Esophagus squamous epithelium (tissue), 5 donors: ENCODE data around the gene NKX2-3. TPM values are rescaled to one million over a fixed set of nuclear protein-coding genes. Genes with fewer than 3 reads are reported as not detected.

Experiments used
- DNase-seq: peaks from one replicate; lab custom pipeline; 2025; lab: John Stamatoyannopoulos, UW
- H3K27ac ChIP-seq, 4 donors: fragments of 200-600 bp; sonication (generic); one replicate each; pipeline ENCODE4 v1.5.1; 2016 to 2019; ENCODE audit warnings: mild to moderate bottlenecking in 1 of 4
- H3K27me3 ChIP-seq, 4 donors: fragments of 200-600 bp; sonication (generic); 1 replicate in 3 of 4; 2 replicates in 1 of 4; pipeline versions ENCODE4 v1.5.1 to v1.6.0; 2017 to 2021; ENCODE audit warnings: antibody characterized with exemption in 1 of 4
- H3K36me3 ChIP-seq, 3 donors: fragments of 200-600 bp; sonication (generic); one replicate each; pipeline ENCODE4 v1.5.1; 2016 to 2019
- H3K4me1 ChIP-seq, 3 donors: fragments of 200-600 bp; sonication (generic); one replicate each; pipeline ENCODE4 v1.5.1; 2017 to 2019
- H3K4me3 ChIP-seq, 4 donors: fragments of 200-600 bp; sonication (generic); 1 replicate in 3 of 4; 2 replicates in 1 of 4; pipeline ENCODE4 v1.5.1; 2016 to 2019; ENCODE audit warnings: mild to moderate bottlenecking in 2 of 4, moderate library complexity in 1 of 4
- H3K9me3 ChIP-seq, 3 donors: fragments of 200-600 bp; sonication (generic); one replicate each; pipeline ENCODE4 v1.5.1; 2016 to 2019
- POLR2A ChIP-seq, 4 donors: fragments of 450-650 bp; IDR thresholded peaks; one replicate each; pipeline ENCODE4 v1.6.1; 2017; ENCODE audit warnings: antibody characterized with exemption in 4 of 4, mild to moderate bottlenecking in 4 of 4, moderate library complexity in 3 of 4
- WGBS, 2 donors: methylation state at CpG; one replicate each; pipeline ENCODE4 v1.1.5; 2018; 5-methylcytosine and 5-hydroxymethylcytosine counted together
- intact Hi-C: fragments of 100-400 bp; cut with DNase I; formaldehyde crosslinking; loops from one replicate; pipeline ENCODE4 v1.15.0; 2022
- total RNA-seq, 4 donors: library from RNA; depleted of rRNA; stranded (reverse); fragments of >200 nt; gene quantifications; one replicate each; pipeline ENCODE4 v1.1.0, GENCODE V29; 2016
- TF ChIP-seq, protein P1 (sequence below), 6 experiments: fragments of 450-650 bp in 4 of 6; fragments of 200-600 bp in 2 of 6; sonication (generic) in 2 of 6; IDR thresholded peaks; one replicate each; pipeline ENCODE4 v1.5.1; 2016 to 2019; ENCODE audit warnings: antibody characterized with exemption in 6 of 6, mild to moderate bottlenecking in 4 of 6, moderate library complexity in 4 of 6
- donor health status: DM: yes; HTN: yes; CAD: no.

The NKX2-3 gene
- total RNA-seq, 4 donors from 2014 or later = 0.19 to 0.40 TPM; not detected in 2

GRCh38 chr10:99569253-99569939 is 36.7 kb downstream of the NKX2-3 start:
- H3K9me3 ChIP-seq = no peaks in the 10 kb centered on the region
- intact Hi-C loops = no loop called here
- no peak overlapping the region for H3K4me3 ChIP-seq
- DNase-seq = no peak
- peaks cover 0 to 9% (median 0%) of the 10 kb centered on the region in 4 donors for H3K27me3 ChIP-seq
- no peaks in the 10 kb centered on the region for H3K36me3 ChIP-seq
- peaks cover 0 to 15% (median 0%) of the 10 kb centered on the region in 3 donors for H3K4me1 ChIP-seq
- 68 to 71% methylated on average over 10 to 11 of the region's 11 CpGs for WGBS, 2 donors
- H3K27ac ChIP-seq = no peak overlapping the region
- TF ChIP-seq, protein P1, sequence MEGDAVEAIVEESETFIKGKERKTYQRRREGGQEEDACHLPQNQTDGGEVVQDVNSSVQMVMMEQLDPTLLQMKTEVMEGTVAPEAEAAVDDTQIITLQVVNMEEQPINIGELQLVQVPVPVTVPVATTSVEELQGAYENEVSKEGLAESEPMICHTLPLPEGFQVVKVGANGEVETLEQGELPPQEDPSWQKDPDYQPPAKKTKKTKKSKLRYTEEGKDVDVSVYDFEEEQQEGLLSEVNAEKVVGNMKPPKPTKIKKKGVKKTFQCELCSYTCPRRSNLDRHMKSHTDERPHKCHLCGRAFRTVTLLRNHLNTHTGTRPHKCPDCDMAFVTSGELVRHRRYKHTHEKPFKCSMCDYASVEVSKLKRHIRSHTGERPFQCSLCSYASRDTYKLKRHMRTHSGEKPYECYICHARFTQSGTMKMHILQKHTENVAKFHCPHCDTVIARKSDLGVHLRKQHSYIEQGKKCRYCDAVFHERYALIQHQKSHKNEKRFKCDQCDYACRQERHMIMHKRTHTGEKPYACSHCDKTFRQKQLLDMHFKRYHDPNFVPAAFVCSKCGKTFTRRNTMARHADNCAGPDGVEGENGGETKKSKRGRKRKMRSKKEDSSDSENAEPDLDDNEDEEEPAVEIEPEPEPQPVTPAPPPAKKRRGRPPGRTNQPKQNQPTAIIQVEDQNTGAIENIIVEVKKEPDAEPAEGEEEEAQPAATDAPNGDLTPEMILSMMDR (IDR thresholded peaks at IDR 0.05) = no peak
- TF ChIP-seq POLR2A (IDR thresholded peaks at IDR 0.05) = no peak

DNA sequence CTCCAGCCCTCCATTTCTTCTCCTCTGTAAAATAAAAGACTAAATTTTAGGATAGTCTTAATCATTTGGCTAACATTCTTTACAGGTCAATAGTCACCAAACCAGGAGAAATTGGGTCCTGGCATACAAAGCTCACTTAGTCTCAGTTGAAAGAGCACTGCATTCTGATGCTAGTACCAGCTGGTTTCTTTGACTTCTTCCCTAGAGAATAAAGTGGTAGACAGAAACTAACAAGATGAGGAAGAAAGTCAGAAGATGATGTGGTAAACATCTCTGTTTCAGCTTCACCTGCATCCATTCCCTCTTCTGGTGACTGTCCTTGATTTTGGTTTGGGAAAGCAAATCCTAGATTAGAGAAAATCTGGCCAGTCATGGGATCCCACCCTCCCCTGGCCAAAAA is 37.2 kb downstream of the NKX2-3 start:
- TF ChIP-seq, protein P1 (IDR thresholded peaks at IDR 0.05) = no peak
- TF ChIP-seq POLR2A (IDR thresholded peaks at IDR 0.05) = no peak
- intact Hi-C loops = no loop called here
- DNase-seq = no peak
- H3K27ac ChIP-seq = no peak overlapping the region
- H3K4me3 ChIP-seq = no peak overlapping the region
- H3K36me3 ChIP-seq = no peaks in the 10 kb centered on the region
- peaks cover 0 to 9% (median 0%) of the 10 kb centered on the region in 4 donors for H3K27me3 ChIP-seq
- H3K4me1 ChIP-seq = peaks cover 0 to 15% (median 0%) of the 10 kb centered on the region in 3 donors
- H3K9me3 ChIP-seq = no peaks in the 10 kb centered on the region

DNA sequence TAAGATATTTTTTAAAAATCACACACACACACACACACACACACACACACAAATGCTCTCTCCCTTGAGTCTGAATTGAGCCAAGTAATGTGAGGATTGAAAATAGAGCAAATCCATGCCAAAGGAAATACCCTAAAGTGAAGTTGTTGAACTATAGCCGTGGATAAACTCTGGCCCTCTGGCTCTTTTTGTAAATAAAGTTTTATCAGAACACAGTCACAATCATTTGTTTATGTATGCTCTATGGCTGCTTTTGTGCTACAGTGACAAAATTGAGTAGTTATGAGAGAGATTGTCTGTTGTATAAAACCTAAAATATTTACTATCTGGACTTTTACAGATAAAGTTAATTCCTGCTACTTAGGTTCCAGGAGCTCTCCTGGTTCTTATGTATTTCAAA is 39.1 kb downstream of the NKX2-3 start:
- no peak for DNase-seq
- H3K9me3 ChIP-seq = no peaks in the 10 kb centered on the region
- H3K4me1 ChIP-seq = peaks cover 0 to 15% (median 0%) of the 10 kb centered on the region in 3 donors
- intact Hi-C loops = no loop called here
- no peaks in the 10 kb centered on the region for H3K36me3 ChIP-seq
- no peak overlapping the region for H3K27ac ChIP-seq
- 68 to 77% methylated on average over 1 of the region's 1 CpG for WGBS, 2 donors
- H3K4me3 ChIP-seq = no peak overlapping the region
- peaks cover 0 to 7% (median 0%) of the 10 kb centered on the region in 4 donors for H3K27me3 ChIP-seq
- TF ChIP-seq, protein P1 (IDR thresholded peaks at IDR 0.05) = no peak
- no peak for TF ChIP-seq POLR2A (IDR thresholded peaks at IDR 0.05)

- no peaks in the 10 kb centered on the region for H3K27me3 ChIP-seq
- TF ChIP-seq, protein P1 (IDR thresholded peaks at IDR 0.05) = no peak
- no peak for TF ChIP-seq POLR2A (IDR thresholded peaks at IDR 0.05)
- intact Hi-C loops = no loop called here
- peaks cover 0 to 15% (median 0%) of the 10 kb centered on the region in 3 donors for H3K4me1 ChIP-seq
- no peaks in the 10 kb centered on the region for H3K36me3 ChIP-seq
- H3K4me3 ChIP-seq = no peak overlapping the region
- no peak for DNase-seq
- H3K27ac ChIP-seq = no peak overlapping the region
- H3K9me3 ChIP-seq = no peaks in the 10 kb centered on the region
- WGBS, 2 donors = 35 to 60% methylated on average over 5 of the region's 5 CpGs
These were observed 41.0 kb downstream of the NKX2-3 start for GRCh38 chr10:99573790-99574189.

DNA sequence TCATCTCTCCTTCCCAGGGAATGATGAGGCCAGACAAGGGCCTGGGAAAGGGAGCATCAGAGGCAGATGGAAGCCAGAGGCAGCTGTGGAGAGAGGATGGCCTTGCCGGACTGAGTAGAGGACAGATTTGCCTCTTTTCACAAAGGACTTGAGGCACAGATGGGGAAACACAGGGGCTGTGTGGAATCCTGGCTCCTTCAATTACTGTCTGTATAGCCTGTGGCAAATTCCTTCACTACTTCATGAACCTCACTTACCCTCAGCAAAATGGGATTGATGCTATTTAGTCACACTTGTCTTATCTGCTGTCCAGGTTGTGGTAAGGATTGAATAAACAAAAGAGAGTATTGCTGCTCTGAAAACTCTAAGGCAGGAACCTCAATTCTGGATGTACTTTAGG is 47.2 kb downstream of the NKX2-3 start:
- DNase-seq = no peak
- H3K9me3 ChIP-seq = no peaks in the 10 kb centered on the region
- H3K27ac ChIP-seq = no peak overlapping the region
- peaks cover 0 to 9% (median 0%) of the 10 kb centered on the region in 3 donors for H3K4me1 ChIP-seq
- intact Hi-C loops = no loop called here
- H3K36me3 ChIP-seq = no peaks in the 10 kb centered on the region
- peaks cover 0 to 15% (median 0%) of the 10 kb centered on the region in 4 donors for H3K27me3 ChIP-seq
- no peak for TF ChIP-seq POLR2A (IDR thresholded peaks at IDR 0.05)
- TF ChIP-seq, protein P1 (IDR thresholded peaks at IDR 0.05) = no peak
- no peak overlapping the region for H3K4me3 ChIP-seq
- 100% methylated on average over 1 of the region's 1 CpG; no CpG with 5 or more reads in 1 of the 2 donors for WGBS, 2 donors
